ENCODE measurements around the gene SPNS3. TPM values are rescaled to one million over a fixed set of nuclear protein-coding genes. Genes with fewer than 3 reads are reported as not detected.

The SPNS3 gene, protein sequence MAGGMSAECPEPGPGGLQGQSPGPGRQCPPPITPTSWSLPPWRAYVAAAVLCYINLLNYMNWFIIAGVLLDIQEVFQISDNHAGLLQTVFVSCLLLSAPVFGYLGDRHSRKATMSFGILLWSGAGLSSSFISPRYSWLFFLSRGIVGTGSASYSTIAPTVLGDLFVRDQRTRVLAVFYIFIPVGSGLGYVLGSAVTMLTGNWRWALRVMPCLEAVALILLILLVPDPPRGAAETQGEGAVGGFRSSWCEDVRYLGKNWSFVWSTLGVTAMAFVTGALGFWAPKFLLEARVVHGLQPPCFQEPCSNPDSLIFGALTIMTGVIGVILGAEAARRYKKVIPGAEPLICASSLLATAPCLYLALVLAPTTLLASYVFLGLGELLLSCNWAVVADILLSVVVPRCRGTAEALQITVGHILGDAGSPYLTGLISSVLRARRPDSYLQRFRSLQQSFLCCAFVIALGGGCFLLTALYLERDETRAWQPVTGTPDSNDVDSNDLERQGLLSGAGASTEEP
- total RNA-seq: 0.50 and 1.0 TPM in 2 replicates

DNA sequence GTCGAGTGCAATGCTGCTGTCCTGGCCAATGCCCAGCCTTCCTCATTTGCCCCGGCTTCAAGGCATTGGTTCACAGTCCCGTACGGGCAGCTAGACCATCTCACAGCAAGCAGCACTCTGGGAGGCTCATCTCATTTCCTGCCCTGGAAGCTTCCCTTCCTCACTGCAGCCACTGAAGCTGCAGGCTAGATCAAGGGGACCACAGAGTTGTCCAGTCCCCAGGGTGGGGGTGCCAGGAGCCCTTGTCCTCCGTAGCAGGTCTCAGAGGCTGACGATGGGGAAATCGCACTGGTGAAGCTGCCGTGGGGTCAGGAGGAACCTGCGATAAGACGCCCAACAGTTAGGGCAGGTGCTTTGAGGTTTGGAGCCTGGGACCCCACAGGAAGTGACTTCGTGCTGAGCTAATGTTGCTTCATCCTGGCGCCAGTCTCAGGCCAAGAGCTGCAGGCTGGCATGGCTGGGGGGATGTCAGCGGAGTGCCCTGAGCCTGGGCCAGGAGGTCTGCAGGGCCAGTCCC is at the start of gene SPNS3:
TSS of gene SPNS3 (plus strand) at position 426 of the 517 bp plus-strand sequence. CDS start at position 454, 28 bp downstream.
- DNase-seq (ENCODE audit: low read depth): no peak

DNA sequence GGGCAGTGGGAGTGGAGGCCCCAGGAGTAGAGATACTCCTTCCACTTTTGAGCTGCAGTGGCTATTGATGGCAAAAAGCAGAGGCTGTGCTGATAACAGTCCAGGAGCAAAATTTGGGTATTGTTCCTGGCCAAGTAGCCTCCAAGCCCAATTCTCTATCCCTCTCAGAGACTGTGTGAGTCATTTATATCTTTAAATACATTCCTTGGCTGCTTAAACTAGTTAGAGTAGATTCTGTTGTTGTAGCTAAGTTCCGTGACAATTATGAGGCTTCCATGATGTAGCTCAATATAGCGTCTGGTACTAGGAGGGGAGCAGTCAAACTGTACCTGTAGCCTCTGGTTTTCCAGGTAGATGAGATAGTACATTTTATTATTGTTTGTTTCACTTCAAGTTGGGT is 47.3 kb upstream of the SPNS3 start:
- no peak for DNase-seq (ENCODE audit: low read depth)

DNA sequence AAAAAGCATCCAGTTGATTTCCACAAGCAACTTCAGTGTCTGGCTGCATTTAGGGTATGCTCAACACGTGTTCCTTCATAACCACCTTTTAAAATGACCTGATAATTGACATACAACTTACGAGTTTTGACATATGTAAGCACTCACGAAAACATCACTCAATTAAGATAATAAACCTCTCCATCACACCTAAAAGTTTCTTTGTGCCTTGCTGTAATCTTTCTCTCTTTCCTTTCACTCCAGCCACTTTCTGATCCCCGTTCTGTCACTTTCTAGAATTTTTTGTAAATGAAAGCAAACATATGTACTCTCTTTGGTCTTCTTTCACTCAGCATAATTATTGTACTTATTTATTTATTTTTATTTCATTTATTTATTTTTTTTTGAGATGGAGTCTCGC is 46.6 kb upstream of the SPNS3 start:
- DNase-seq (ENCODE audit: low read depth): no peak

DNA sequence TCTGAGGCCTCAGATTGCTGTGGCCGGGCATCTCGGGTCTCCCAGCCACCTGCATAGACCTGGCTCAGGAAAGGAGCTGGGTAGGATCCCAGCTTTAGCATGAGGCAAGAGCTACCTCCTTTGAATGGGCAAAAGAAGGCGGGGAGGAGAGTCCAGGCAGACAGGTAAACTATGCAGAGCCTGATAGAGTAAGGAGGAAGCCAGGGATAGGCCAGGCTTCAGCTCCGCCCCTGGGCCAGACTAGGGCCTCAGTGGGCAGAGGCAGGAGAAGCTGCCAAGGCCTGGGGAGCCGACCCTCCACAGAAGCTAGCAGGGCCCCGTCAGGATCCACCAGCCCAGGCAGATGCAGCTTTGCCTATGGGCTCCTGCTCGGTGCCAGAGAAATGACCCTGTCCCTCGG is 44.7 kb upstream of the SPNS3 start:
- no peak for DNase-seq (ENCODE audit: low read depth)

DNA sequence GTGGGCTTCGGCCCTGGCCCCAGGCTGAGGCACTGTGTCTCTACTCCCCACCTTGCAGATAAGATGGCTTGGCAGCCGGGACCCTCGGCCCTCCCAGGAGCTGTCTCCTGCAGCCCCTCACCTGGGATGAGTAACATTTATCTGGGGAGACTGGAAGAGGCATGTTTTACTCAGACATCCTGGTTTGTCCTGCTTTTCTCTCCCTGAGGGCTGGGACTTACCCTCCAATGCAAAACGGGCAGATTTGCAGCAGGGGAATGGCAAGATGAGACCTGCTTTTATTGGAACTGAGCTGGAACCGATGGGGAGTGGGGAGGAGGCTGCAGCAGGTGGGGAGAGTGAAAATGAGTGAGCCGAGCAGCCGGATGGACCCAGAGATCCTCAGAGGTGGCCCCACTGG is 39.9 kb upstream of the SPNS3 start:
- no peak for DNase-seq (ENCODE audit: low read depth)

DNA sequence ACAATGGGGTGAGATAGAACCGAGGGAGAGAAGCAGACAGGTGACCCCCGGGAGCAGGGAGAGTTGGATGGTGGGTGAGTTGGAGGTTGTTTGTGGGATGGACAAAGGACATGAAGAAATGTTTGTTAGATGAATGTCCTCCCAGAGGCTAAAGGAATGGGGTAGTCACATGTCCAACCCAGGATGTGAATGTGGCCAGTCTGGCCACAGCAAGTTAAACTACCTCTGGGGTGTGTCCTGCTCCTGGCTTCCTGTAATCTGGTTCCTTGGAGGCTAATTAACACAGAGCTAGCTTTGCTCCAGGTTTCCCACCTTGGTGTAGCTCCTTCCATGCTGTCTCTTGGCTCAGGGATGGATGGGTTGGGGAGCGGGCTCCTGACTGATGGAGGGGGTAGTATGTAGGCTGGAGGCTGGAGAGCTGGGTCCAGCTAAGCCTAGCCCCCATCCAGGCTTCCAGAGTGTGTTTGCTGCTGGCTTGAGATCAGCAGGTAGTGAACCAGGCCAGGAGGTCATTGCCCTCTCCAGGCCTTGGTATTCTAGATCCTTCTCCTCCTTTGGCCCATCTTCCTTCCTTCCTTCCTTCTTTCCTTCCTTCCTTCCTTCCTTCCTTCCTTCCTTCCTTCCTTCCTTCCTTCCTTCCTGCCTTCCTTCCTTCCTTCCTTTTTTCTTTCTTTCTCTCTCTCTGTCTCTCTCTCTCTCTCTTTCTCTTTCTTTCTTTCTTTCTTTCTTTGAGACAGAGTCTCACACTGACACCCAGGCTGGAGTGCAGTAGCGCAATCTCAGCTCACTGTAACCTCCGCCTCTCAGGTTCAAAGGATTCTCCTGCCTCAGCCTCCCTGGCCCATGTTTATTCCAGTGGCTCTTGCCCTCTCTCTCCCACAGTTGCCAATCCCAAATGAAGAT is 39.3 kb upstream of the SPNS3 start:
- peak; percentile 69 for DNase-seq (ENCODE audit: low read depth)

DNA sequence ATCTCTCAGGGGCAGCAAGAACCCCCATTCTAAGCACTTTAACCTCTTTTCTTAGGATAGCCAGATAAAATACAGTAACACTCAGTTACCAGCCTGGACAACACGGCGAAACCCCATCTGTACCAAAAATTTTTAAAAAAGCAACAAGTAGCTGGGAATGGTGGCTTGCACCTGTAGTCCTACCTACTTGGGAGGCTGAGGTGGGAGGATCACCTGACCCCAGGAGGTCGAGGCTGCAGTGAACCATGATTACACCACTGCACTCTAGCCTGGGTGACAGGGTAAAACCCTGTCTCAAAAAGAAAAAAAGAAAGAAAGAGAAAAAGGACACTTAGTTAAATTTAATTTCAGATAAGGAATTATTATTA is 38.6 kb upstream of the SPNS3 start:
- DNase-seq (ENCODE audit: low read depth): no peak

DNA sequence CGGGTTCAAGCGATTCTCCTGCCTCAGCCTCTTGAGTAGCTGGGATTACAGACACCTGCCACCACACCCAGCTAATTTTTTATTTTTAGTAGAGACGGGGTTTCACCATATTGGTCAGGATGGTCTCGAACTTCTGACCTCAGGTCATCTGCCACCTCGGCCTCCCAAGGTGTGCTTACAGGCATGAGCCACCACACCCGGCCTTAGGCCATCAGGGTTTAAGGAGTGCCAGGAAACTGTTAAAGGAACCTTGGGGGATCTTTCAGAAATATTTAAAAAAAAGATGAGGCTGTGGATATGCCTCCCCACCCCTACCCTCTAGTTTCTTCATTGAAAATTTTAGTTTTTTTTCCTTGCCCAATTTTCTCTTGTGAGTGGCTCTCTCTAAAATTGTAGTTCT is 35.9 kb upstream of the SPNS3 start:
- DNase-seq (ENCODE audit: low read depth): no peak

DNA sequence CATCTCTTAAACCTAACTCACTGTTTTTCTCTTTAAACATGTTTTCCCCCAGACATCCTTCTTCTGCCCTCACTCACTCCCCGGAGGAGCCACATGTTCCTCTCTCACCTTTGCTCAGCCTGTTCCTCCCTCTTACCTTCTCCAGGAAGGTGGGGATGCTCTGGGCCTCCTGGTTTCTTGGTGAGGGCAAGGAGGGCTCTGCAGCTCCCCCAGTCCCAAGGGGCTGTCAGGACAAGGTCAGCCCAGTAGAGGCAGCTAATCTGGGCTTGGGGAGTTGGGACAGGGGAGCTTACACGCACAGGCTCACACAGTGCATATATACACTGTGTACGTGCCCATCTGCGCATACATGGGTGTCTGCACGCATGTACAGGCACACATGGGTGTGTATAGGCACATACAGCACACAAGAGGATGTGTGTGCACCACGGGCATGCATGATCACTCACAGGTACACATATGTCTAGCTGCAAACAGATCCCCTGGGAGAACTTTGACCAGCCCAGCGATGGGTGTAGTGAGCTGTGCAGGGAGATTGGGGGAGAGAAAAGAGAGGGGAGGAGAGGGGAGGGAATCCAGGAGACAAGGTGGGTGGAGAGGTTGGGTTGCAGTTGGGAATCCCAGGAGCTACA is 28.6 kb upstream of the SPNS3 start:
- no peak for DNase-seq (ENCODE audit: low read depth)

DNA sequence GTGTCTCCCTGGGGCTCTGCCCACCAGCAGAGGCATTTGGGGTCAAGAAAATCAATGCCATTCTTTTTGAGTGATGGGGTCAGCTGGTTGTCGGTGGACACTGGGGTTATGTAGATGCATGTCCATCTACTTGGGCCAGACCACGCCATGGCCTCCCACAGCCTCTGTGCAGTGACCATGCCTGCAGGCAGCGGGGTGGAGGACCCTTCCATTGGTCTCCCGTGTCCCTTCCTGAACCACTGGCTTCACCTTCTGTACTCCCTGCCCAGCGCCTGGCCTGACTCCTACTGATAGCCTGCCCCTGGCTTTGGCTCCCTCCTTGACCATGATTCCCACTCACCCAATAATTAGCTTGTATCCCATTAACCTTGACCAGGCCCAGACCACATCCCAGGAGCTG is 28.0 kb upstream of the SPNS3 start:
- DNase-seq (ENCODE audit: low read depth): no peak

DNA sequence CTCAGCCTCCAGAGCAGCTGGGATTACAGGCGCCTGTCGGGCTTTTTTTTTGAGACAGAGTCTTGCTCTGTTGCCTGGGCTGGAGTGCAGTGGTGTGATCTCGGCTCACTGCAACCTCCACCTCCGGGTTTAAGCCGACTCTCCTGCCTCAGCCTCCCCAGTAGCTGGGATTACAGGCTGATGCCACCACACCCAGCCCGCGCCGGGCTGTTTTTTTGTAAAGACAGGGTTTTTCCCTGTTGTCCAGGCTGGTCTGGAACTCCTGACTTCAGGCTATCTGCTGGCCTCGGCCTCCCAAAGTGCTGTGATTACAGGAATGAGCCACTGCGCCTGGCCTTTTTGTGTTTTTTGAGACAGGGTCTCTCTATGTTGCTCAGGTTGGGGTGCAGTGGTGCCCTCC is 27.4 kb upstream of the SPNS3 start:
- DNase-seq (ENCODE audit: low read depth): no peak

DNA sequence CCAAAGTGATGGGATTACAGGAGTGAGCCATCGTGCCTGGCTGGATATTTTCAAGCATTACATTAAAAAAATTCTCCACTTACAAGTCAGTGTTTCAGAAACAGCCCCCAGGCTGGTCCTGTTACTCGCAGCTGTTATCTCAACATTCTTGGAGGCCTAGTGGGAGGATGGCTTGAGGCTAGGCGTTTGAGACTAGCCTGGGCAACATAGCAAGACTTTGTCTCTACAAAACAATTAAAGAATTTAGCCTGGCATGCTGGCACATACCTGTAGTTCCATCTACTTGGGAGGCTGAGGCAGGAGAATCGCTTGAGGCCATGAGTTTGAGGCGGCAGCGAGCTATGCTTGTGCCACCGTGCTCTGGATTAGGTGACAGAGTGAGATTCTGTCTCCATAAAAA is 26.5 kb upstream of the SPNS3 start:
- no peak for DNase-seq (ENCODE audit: low read depth)

DNA sequence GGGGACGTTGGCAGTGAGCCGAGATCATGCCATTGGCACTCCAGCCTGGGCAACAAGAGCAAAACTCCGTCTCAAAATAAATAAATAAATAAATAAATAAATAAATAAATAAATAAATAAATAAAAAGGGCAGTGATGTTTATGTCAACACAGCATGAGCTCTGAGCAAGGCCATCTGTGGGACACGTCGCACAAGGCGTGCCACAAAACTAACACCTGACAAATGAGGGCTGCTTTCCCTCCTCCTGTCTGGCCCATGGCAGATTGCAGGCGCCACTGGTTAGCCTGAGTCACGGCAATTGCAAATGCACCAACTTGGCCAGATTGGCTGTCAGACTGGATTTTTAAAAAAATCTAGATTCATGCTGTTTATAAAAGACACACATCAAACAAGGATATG is 25.9 kb upstream of the SPNS3 start:
- no peak for DNase-seq (ENCODE audit: low read depth)

DNA sequence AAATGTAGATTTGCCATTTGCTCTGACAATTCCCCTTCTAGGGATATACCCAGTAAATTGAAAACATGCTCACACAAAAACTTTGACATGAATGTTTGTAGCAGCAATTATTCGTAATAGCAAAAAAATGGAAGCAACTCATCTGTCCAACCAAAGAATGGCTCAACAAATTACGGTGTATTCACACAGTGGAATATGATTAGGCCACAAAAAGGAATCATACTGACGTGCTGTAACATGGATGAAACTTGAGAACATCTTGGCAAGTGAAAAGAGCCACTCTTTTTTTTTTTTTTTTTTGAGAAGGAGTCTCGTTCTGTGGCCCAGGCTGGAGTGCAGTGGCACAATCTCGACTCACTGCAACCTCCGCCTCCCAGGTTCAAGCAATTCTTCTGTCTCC is 24.1 kb upstream of the SPNS3 start:
- DNase-seq (ENCODE audit: low read depth): no peak

DNA sequence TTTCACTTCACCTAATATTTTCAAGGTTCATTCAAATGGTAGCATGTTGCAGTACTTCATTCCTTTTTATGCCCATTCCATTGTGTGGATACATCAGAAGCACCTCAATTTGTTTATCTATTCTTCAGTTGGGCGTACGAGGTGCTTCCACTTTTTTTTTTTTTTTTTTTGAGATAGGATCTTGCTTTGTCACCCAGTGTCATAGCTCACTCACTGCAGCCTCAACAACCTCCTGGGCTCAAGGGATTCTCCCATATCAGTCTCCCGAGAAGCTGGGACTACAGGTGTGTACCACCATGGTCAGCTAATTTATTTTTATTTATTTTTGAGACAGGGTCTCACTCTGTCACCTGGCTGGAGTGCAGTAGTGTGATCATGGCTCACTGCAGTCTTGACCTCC is 22.5 kb upstream of the SPNS3 start:
- DNase-seq (ENCODE audit: low read depth): no peak

DNA sequence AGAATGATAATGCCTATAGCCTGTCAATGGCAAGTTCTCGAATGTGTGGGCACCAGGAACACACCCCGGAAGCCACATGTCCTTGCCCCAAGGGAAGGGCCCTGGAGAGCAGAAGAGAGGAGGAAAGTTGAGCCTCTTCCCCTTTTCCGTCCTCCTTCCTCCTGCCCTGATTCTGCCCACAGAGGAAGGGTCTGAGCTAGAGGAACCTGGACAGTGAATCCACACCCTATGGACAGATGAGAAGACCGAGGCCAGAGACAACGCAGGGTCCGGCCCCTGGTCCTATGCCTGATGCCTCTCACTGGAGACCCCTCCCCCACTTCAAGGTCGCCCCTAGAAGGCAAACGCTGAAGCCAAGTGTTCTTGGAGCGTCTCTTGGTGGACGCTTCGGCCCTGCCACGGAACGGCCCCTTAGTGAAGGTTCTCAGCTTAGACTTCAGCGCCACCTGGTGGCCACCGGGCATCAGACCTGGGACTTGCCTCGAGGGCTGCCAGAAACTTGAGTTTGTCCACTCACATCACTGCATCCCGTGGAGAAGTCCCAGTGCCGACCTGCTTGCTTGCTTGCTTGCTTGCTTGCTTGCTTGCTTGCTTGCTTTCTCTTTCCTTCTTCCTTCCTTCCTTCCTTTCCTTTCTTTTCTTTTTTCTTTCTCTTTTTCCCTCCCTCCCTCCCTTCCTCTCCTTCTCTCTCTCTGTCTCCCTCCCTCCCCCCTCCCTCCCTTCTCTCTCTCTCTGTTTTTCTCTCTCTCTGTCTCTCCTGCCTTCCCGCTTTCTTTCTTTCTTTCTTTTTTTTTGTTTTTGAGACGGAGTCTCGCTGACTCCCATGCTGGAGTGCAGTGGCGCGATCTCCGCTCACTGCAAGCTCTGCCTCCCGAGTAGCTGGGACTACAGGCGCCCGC is 20.6 kb upstream of the SPNS3 start:
- DNase-seq (ENCODE audit: low read depth): peak; percentile 67

DNA sequence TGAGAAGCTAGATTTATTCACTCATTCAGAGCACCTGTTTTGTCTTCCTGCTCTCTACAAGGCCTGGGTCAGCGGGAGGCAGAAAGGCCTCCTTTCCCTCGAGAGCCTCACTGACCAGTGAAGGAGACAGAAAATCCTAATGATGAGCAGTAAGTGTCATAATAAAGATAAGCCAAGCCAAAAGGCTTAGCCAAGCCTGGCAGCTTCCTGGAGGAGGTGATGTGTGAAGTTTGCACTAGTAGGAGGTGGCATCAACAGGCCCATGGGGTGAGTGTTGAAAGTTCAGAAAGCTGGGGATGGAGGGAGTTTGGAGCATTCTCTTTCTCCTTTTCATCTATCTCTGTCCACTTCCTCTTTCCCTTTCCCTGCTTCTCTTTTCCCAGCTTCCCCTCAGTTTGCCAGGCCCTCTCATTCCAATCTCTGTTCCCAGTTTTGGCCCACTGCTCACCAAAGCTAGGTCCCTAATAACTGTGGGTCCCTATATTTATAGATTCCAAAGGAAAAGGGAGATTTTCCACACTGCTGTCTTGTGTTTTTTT is 16.5 kb upstream of the SPNS3 start:
- no peak for DNase-seq (ENCODE audit: low read depth)

DNA sequence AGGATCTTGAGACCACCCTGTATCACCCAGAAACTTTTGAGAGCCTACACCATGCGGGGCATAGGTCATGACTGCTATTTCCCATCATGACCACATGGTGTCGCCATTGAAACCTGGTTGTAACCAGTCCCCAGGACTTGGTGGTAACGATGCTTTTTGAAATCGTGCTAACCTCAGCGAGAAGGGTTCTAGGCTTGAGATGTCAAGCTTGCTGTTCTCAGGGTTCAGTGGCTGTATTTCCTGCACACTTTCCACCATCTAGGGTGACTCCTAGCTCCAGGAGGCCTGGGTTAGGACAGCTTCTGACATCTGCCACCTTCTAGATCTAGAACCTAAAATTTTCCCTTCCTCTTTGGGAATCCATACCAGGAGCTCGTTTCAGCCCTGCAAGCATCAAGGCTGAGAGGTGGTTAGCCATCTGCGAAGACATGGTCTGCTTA is 13.0 kb upstream of the SPNS3 start:
- DNase-seq (ENCODE audit: low read depth): peak; percentile 80

DNA sequence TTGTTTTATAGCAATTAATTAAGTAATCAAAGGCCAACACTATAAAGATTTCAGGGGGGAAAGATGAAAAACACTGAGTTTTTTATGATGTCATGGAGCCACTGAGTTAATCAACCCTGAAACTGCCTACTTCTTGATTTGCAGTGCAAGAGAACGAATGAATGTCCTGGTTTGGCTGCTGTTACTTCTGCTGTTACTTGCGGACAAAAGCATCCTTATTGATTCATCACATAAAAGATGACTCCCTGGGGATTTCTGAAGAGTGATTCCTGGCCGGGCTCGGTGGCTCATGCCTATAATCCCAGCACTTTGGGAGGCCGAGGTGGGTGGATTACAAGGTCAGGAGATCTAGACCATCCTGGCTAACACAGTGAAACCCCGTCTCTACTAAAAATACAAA is 10.9 kb upstream of the SPNS3 start:
- DNase-seq (ENCODE audit: low read depth): no peak

DNA sequence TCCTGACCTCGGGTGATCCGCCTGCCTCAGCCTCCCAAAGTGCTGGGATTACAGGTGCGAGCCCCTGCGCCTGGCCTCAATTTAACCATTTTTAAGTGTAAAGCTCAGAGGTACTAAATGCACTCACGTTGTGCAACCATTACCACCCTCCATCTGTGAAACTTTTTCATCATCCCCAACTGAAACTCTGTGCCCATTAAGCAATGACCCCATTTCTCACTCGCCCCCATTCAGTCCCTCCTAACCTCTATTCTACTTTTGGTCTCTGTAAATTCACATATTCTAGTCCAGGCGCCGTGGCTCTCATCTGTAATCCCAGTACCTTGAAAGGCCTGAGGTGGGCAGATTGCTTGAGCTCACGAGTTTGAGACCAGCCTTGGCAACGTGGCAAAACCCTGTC is 8.3 kb upstream of the SPNS3 start:
- no peak for DNase-seq (ENCODE audit: low read depth)

Data from renal cortical epithelial cell (primary cell).